GM21723 (cell line): Measurements from ENCODE around the gene KCTD4.

Experiments used
- ATAC-seq: cut with Tn5 transposase; IDR thresholded peaks from one replicate; pipeline ENCODE4 v1.9.1; 2021; ENCODE audit warnings: mild to moderate bottlenecking, moderate library complexity; ENCODE audit not compliant: unreplicated experiment

KCTD4 gene

GRCh38 chr13:45179428-45179827 is 21.4 kb downstream of the KCTD4 start:
- ATAC-seq: no peak

- no peak for ATAC-seq
These were observed 22.3 kb downstream of the KCTD4 start for GRCh38 chr13:45178349-45179162.

GRCh38 chr13:45174478-45174877 is 26.4 kb downstream of the KCTD4 start:
- ATAC-seq: no peak

- no peak for ATAC-seq
These were observed 32.3 kb downstream of the KCTD4 start for GRCh38 chr13:45168555-45168930.

- no peak for ATAC-seq
These were observed 33.0 kb downstream of the KCTD4 start for GRCh38 chr13:45167611-45168554.

- no peak for ATAC-seq
These were observed 34.0 kb downstream of the KCTD4 start for GRCh38 chr13:45166858-45167257.

- ATAC-seq: no peak
These were observed 38.0 kb downstream of the KCTD4 start for GRCh38 chr13:45162821-45163220.

- no peak for ATAC-seq
These were observed 38.7 kb downstream of the KCTD4 start for GRCh38 chr13:45162194-45162593.

- ATAC-seq: no peak
These were observed 44.1 kb downstream of the KCTD4 start for GRCh38 chr13:45156565-45157361.

GRCh38 chr13:45149964-45150363 is 50.9 kb downstream of the KCTD4 start:
- ATAC-seq: no peak

- no peak for ATAC-seq
These were observed 57.5 kb downstream of the KCTD4 start for GRCh38 chr13:45143346-45143751.
